HG02642 (cell line): ENCODE measurements around the gene RADIL.

Source experiments
- ATAC-seq: cut with Tn5 transposase; IDR thresholded peaks from one replicate; pipeline ENCODE4 v1.9.1; 2021; ENCODE audit warnings: mild to moderate bottlenecking; ENCODE audit not compliant: unreplicated experiment, poor library complexity

RADIL gene

DNA sequence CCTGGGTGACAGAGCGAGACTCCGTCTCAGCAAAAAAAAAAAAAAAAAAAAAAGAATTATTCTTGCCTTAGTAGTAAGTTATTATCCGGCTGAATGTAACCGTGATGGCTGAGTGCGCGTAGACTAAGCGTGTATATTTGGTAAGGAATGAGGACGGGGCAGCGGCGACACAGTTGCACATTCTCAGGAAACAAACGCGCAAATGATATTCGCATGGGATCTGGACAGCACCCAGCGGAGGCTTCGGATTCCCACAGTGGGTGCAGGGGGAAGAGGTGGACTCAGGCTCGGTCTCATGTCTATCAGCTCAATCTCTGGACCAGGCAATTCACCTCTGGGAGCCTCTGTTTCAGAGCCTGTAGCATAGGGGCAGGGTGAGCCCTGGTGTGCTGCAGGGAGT is 50.8 kb downstream of the RADIL start:
- ATAC-seq, result no peak

- ATAC-seq, result no peak
Observed at GRCh38 chr7:4831723-4832495, 51.6 kb downstream of the RADIL start.

DNA sequence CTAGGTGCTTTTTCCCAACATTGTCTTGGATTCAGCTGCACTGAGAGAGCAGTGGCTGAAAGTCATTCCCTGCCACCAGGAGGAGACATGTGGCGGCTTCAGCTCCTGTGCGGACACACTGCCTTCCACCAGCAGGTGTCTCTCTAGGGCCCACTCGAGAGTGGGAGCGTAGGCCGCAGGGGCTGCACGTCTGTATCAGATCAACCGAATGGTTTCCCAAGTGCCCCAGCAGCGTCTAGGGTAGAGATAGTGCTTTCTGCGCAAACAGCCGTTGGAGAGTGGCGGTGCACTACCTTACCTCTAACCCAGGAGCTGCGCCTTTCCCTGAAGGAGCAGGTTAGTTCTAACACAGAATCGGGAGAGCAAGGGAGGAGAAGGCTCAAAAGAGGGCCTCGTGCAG is 53.3 kb downstream of the RADIL start:
- ATAC-seq, result no peak

- ATAC-seq, result no peak
Observed at GRCh38 chr7:4828720-4829383, 54.7 kb downstream of the RADIL start.

- no peak for ATAC-seq
Observed at GRCh38 chr7:4825081-4825480, 58.4 kb downstream of the RADIL start.

- no peak for ATAC-seq
Observed at GRCh38 chr7:4824120-4824775, 59.3 kb downstream of the RADIL start.

DNA sequence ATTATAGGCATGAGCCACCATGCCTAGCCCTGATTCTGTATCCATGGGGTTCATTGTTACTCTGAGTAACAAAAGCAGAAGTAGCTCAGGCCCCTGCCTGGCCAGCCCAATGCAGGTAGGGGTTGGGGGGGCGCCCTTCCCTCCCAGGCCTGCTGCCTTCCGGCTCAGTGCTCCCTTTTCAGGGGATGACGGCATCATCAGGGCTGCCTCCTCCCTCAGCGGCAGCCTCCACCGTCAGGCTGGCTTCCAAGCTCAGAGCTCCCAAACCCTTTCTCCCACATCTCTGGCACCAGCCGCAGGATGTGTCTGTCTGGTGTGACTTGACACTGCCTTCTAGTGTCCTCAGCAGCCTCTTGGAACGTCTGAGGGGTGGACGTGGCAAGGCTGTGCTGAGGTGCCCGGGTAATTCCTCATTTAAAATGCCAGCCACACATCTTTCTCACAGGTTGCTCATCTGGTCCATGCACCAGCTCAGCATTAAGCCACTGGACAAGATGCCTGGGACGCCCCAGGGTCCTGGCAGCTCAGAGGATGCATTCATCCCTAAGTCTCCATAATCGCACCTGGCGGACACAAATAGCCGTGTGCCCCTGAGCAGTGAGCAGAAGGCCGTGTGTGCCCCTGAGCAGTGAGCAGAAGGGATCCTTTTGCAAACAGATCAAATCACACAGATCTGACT is 59.9 kb downstream of the RADIL start:
- ATAC-seq, result no peak

DNA sequence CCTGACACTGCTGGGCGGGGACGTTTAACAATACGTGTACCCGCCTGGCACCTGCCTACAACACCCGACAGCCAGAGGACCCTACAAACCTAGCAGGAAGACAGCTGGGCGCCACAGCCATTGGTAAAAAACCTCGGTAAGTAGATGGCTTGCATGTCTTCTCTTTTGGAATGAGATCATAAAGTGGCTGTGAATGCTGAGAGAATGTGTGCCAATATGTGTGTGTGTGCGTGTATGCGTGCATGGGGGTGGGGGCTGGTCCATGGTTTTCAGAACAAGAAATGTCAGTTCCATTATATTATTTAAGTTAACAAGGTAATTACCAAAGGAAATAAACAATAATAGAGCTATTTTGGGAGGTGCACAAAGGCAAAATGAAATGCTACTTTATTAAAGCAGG is 60.8 kb downstream of the RADIL start:
- no peak for ATAC-seq

DNA sequence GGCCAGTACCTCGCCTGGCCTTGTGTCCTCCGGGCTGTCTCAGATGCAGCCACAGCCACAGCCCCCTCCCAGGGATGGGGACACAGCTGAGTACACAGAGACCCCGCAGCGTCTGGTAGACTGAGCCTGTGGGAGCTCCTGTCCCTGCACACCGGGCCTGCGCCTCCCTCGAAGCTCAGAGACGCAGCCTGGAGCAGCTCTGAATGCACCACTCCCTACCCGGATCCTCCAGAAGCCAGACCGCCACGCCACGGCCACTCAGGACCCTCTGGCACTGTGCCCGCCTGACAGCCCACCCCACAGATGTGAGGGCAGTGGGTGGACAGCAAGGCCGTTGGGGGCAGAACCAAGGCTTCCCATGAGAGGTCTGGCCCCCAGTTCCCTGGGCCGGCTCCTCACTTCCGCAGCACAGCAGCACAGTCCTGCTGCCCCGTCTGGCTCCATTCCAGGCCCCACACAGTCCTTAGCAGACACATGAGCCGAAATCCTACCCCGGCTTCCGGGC is 62.5 kb downstream of the RADIL start:
- no peak for ATAC-seq

DNA sequence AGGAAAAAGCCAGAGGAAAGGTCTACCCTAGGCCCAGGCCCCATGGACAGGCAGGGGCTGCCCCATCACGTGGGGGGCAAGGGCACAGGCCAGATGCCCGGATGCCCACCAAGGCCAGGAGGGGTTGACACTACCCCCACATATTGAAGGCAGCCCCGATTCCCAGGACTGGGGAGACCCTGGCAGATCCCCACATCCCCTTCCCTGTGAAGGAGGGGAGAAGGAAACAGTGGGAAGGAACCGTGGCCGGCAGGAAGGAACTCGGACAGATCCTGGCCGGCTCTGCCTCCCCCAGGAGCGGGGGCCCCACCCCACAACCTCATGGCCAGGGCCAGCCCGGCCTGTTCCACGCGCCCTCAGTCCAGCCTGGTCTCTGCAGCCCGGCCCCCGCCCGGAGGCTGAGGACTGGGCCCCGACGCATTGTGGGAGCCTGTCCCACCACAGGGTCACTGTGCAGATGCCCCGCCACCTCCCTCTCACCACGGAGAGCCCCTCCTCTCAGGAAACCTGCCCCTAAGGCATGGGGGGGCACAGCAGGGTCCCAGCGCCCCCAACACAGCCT is 63.0 kb downstream of the RADIL start:
- no peak for ATAC-seq

- no peak for ATAC-seq
Observed at GRCh38 chr7:4819560-4820404, 63.7 kb downstream of the RADIL start.

- ATAC-seq, result no peak
Observed at GRCh38 chr7:4818000-4818794, 65.3 kb downstream of the RADIL start.

DNA sequence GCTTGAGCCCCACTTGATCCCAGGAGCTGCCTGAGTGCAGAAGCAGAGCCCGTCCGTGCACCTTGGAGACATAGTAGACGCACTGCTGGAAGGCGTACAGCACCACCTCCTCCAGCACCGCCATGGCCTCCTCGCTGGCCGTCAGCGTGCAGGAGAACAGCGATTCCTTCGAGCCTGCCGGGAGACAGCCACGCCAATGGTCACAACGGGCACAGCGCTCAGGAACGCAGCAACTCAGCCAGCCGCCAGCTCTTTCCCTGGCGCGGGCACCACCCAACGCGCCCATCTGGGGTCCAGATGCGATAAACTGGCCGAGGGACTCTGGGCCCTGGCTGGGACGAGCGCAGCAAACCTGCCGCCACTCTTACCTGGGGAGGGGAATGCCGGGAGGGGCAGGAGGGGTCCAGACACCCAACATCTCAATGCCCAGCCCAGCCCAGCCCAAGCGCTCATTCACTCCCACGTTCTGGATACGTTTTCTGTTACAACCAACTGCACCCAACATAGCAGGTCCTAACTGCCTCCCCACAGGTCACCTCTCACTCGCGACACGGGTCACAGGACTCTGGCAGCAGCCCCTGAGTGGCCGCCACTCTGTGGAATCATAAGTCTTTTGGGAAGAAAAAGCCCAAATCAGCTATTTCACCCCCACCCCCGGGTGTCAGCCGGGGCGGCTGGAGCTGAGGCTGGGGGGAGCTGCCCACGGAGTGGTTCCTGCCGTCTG is 66.2 kb downstream of the RADIL start:
- no peak for ATAC-seq

DNA sequence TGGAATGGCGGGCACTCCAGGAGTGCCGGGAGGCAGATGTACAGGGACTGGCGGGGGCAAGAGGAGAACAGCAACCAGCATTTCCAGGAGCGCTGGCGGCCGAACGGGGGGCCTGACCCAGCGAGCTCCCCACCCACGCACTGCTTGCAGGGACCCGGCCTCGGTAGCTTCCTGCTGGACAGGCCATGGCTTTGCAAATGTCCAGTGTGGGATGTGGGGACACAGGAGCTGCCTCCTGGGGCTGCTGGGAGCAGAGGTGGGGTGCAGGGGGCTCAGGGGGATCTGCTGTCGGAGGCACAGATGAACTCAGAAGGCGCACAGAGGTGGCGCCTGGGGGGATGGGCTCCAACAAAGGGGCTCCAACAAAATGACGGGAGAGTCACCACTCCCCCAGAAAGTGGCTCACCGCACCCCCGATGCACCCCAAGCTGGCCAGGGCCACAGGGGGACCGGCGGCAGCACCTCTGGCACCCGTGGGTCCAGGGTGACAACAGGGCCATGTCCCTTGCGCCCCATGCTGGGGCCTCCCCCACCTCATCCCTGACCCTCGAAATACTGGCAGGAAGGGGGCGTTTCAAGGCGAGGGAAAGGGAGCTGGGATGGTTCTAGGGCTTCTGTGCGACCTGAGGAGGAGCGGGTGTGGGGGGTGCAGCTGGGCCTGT is 67.0 kb downstream of the RADIL start:
- ATAC-seq, result no peak

GRCh38 chr7:4815609-4816418 is 67.7 kb downstream of the RADIL start:
- no peak for ATAC-seq

DNA sequence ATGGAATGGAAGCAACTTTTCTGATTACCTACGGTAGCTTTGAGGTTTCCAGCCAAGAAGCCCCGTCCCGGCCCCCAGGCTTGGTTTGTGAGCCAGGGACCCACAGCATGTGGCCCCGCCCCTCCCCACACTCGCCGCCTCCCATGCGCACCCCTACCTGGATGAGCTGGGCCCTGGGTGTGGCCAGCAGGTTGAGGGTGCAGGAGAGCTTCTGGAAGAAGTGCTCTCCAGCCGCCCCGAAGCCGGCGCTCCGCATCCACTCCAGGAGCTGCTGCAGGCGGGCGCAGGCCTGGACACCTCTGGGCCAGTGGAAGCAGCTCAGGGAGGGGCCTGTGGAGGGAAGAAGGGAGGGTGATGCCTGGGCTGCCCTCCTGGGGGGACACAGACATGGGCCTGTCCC is 68.4 kb downstream of the RADIL start:
- ATAC-seq, result no peak

- no peak for ATAC-seq
Observed at GRCh38 chr7:4814433-4814832, 69.1 kb downstream of the RADIL start.
